ENCODE measurements around the gene CRB2. TPM values are rescaled to one million over a fixed set of nuclear protein-coding genes. Genes with fewer than 3 reads are reported as not detected.

CRB2 gene
- total and polyA plus RNA-seq, 2 of the 4 experiments (the other 2 are of a cell fraction) = not detected

- DNase-seq (no peak), ATAC-seq (ENCODE audit: low read depth) (no peak)
- Histone ChIP-seq H4K8ac (ENCODE audit: low read depth in 2 of 2, low read length in 2 of 2) (no peak overlapping the region), H2AK9ac (replicated peaks; ENCODE audit: low read depth, low read length, poor library complexity) (no peak overlapping the region), H2BK5ac (ENCODE audit: low read depth, low read length, poor library complexity, severe bottlenecking) (no peak overlapping the region), H3K4me1 (ENCODE audit: control insufficient read depth, insufficient read depth, low read length) (no peaks in the 10 kb centered on the region), H2BK120ac (ENCODE audit: low read depth, low read length) (no peak overlapping the region), H3K36me3 (ENCODE audit: control insufficient read depth, insufficient read depth, low read length) (no peaks in the 10 kb centered on the region), H3K23ac (ENCODE audit: low read depth, low read length) (no peak overlapping the region), H2AFZ (replicated peaks; ENCODE audit: low read length, poor library complexity) (no peak overlapping the region), H3K9ac (ENCODE audit: low read depth, low read length) (no peak overlapping the region), H4K91ac (ENCODE audit: insufficient read depth, low read depth, low read length) (no peak overlapping the region), H3K9me3 (ENCODE audit: control insufficient read depth, insufficient read depth, low read length) (no peaks in the 10 kb centered on the region), H3K18ac (ENCODE audit: low read depth, low read length) (no peak overlapping the region), H2AK5ac (ENCODE audit: low read depth, low read length) (no peak overlapping the region), H3K56ac (ENCODE audit: extremely low read depth, insufficient read depth, low read length) (no peak overlapping the region), H3K4me3 (ENCODE audit: insufficient read depth, low read depth, low read length) (no peak overlapping the region), H4K20me1 (ENCODE audit: insufficient read depth, low read length) (no peaks in the 10 kb centered on the region), H3K4me2 (ENCODE audit: low read depth, low read length) (no peak overlapping the region), H2BK15ac (ENCODE audit: low read depth, low read length) (no peak overlapping the region), H3K27me3 (ENCODE audit: control insufficient read depth, insufficient read depth, low read length) (peaks cover 27% of the 10 kb centered on the region), H4K5ac (ENCODE audit: low read depth, low read length) (no peak overlapping the region), H2BK20ac (ENCODE audit: low read depth, low read length) (no peak overlapping the region), H3K79me1 (ENCODE audit: low read depth in 1 of 2, low read length in 2 of 2) (no peaks in the 10 kb centered on the region), H3K14ac (replicated peaks; ENCODE audit: low read depth, low read length) (no peak overlapping the region), H3K9me1 (ENCODE audit: insufficient read depth, low read length) (no peaks in the 10 kb centered on the region), H3K4ac (ENCODE audit: low read depth, low read length) (no peak overlapping the region), H3K27ac (ENCODE audit: insufficient read depth, low read length) (no peak overlapping the region)
- no TSS peak for BruUV-seq (replicated peaks)
- dilution Hi-C loops (cut with HindIII; ENCODE audit: low sequenced_read_pairs, unreplicated experiment) = no loop called here
- in situ Hi-C loops (cut with MboI; ENCODE audit: low sequenced_read_pairs) = no loop called here
- intact Hi-C loops (cut with micrococcal nuclease) = no loop called here
- no CpG with 5 or more reads among the region's 6 CpGs for WGBS, 2 experiments (ENCODE audit: extremely low coverage in 2 of 2, insufficient read length in 1 of 2)
- TF ChIP-seq MAFK (IDR thresholded peaks at IDR 0.05; ENCODE audit: low read depth, low read length) (no peak), CEBPB (IDR thresholded peaks at IDR 0.05; ENCODE audit: low read depth, low read length) (no peak), RAD21 (IDR thresholded peaks at IDR 0.05; ENCODE audit: low read length) (no peak), ELK1 (IDR thresholded peaks at IDR 0.05; ENCODE audit: borderline replicate concordance, low read depth, low read length) (no peak)
- ChIA-PET POLR2A (ENCODE audit: unreplicated experiment) (no interaction called here), CTCF (no interaction called here)
Observed at GRCh38 chr9:123314617-123315016, 41.4 kb upstream of the CRB2 start.

All from IMR-90 (cell line).